Spleen (tissue), 11 donors: ENCODE results near the gene FAM234A. TPM values are rescaled to one million over a fixed set of nuclear protein-coding genes. Genes with fewer than 3 reads are reported as not detected.
"Not testable (repeated sequence)": the region's sequence is repeated elsewhere in the genome, so short reads cannot be mapped to it uniquely, and the experiment has no call there.

Source experiments
- DNase-seq: peaks from one replicate; pipeline ENCODE4 v3.0.0-alpha.2; 2020
- H3K27ac ChIP-seq, 8 donors: fragments of 200-600 bp; sonication (generic) in 7 of 8; 1 replicate in 4 of 8; 2 replicates in 4 of 8; pipeline versions ENCODE4 v1.5.0 to v1.8.0; 2016 to 2021; ENCODE audit warnings: inconsistent platforms in 4 of 8, mild to moderate bottlenecking in 4 of 8, moderate library complexity in 1 of 8
- H3K27me3 ChIP-seq, 7 donors: fragments of 200-600 bp; sonication (generic) in 6 of 7; replicated peaks in 1 of 7; 1 replicate in 4 of 7; 2 replicates in 3 of 7; pipeline versions ENCODE4 v1.5.0 to v1.8.0; 2016 to 2021; ENCODE audit warnings: inconsistent platforms in 3 of 7, mild to moderate bottlenecking in 1 of 7
- H3K36me3 ChIP-seq, 6 donors: fragments of 200-600 bp; sonication (generic) in 5 of 6; 1 replicate in 4 of 6; 2 replicates in 2 of 6; pipeline versions ENCODE4 v1.5.0 to v1.8.0; 2016 to 2021; ENCODE audit warnings: inconsistent platforms in 2 of 6
- H3K4me1 ChIP-seq, 6 donors: fragments of 200-600 bp; sonication (generic) in 5 of 6; 1 replicate in 3 of 6; 2 replicates in 3 of 6; pipeline versions ENCODE4 v1.5.0 to v1.8.0; 2016 to 2021; ENCODE audit warnings: inconsistent platforms in 3 of 6
- H3K4me3 ChIP-seq, 8 donors: fragments of 200-600 bp; sonication (generic) in 7 of 8; 1 replicate in 4 of 8; 2 replicates in 4 of 8; pipeline versions ENCODE4 v1.5.0 to v1.8.0; 2016 to 2021; ENCODE audit warnings: inconsistent platforms in 4 of 8, mild to moderate bottlenecking in 4 of 8, moderate library complexity in 2 of 8
- H3K9me3 ChIP-seq, 8 donors: fragments of 200-600 bp; sonication (generic) in 7 of 8; 1 replicate in 4 of 8; 2 replicates in 4 of 8; pipeline versions ENCODE4 v1.5.0 to v1.8.0; 2016 to 2021; ENCODE audit warnings: inconsistent platforms in 4 of 8
- CTCF ChIP-seq, 11 experiments: fragments of 200-600 bp in 7 of 11; fragments of 450-650 bp in 4 of 11; sonication (generic) in 4 of 11; IDR thresholded peaks in 8 of 11; conservative IDR thresholded peaks in 3 of 11; 1 replicate in 7 of 11; 2 replicates in 4 of 11; pipeline versions ENCODE4 v1.4.0 to v1.8.0; 2016 to 2021; ENCODE audit warnings: antibody characterized with exemption in 11 of 11, inconsistent platforms in 4 of 11, mild to moderate bottlenecking in 1 of 11
- POLR2A ChIP-seq, 3 donors: fragments of 450-650 bp; IDR thresholded peaks; one replicate each; pipeline ENCODE4 v1.5.1; 2017; ENCODE audit warnings: antibody characterized with exemption in 3 of 3, mild to moderate bottlenecking in 1 of 3
- POLR2AphosphoS5 ChIP-seq, 3 donors: sonication (generic); formaldehyde crosslinking; IDR thresholded peaks; one replicate each; pipeline ENCODE4 v1.5.1; 2017; ENCODE audit warnings: antibody characterized with exemption in 3 of 3
- WGBS, 5 donors: extraction: QIAGEN DNeasy Blood & Tissue Kit in 3 of 5; methylation state at CpG; one replicate each; pipeline versions ENCODE4 v1.1.5 to v1.1.7; 2013 to 2018; 5-methylcytosine and 5-hydroxymethylcytosine counted together
- intact Hi-C: fragments of 100-400 bp; cut with DNase I; formaldehyde crosslinking; loops from one replicate; pipeline ENCODE4 v1.15.0; 2023; ENCODE audit warnings: low total_unique reads
- polyA plus RNA-seq, 3 donors: library from polyadenylated mRNA; stranded (reverse); fragments of 200-250 nt; gene quantifications; one replicate each; pipeline ENCODE4 v1.2.1, GENCODE V29; 2013
- total RNA-seq, 7 donors: library from RNA; depleted of rRNA in 3 of 7; stranded (reverse); fragments of >200 nt in 3 of 7; fragmentation: NEBNext Ultra II Directional in 4 of 7; extraction: Animal tissue kit (Norgen Biotek cat#: 25700) in 4 of 7; gene quantifications; one replicate each; pipeline versions ENCODE4 v1.1.0 to v1.2.1, GENCODE V29; 2016 to 2021
- donor health status: healthy with polysubstance abuse.
- donor health status: DM: no; HTN: no; CAD: no; lungs with moderate emphysema.
- donor health status: DM: no; HTN: no; CAD: no.
- donor health status: Bipolar disorder and iron deficiency.
- donor health status: healthy.
- donor health status: DM: no; HTN: no; CAD: no.
- donor health status: DM: yes; HTN: yes; CAD: no.

Gene FAM234A
- total and polyA plus RNA-seq, 10 donors, result 13.0 to 63.1 (median 39.7) TPM

- no peak for TF ChIP-seq POLR2AphosphoS5 (IDR thresholded peaks at IDR 0.05)
- TF ChIP-seq POLR2A (IDR thresholded peaks at IDR 0.05), result no peak
- TF ChIP-seq CTCF (IDR thresholded peaks at IDR 0.05 in 8 of 11, conservative IDR thresholded peaks at IDR 0.05 in 3 of 11), result no peak
- H3K36me3 ChIP-seq, result peaks cover 4 to 30% (median 26%) of the 10 kb centered on the region in 6 donors
- peak overlapping the region in 6 of 8 donors; percentile 55 to 87 (median 78) for H3K4me3 ChIP-seq
- DNase-seq, result no peak
- H3K9me3 ChIP-seq, result no peaks in the 10 kb centered on the region
- WGBS, 5 donors, result 83 to 86% (median 83%) methylated on average over 22 of the region's 22 CpGs
- intact Hi-C loops, result loop anchor here (10.0 kb wide), 1 partner anchor 125 kb away; the partner anchor contains the start of gene AXIN1
- H3K27me3 ChIP-seq, result no peaks in the 10 kb centered on the region
- H3K4me1 ChIP-seq, result peaks cover 10 to 46% (median 35%) of the 10 kb centered on the region in 6 donors
- H3K27ac ChIP-seq, result peak overlapping the region in 7 of 8 donors; percentile 92 to 99 (median 97)
Observed at GRCh38 chr16:229731-230281, 4.8 kb upstream of the FAM234A start.

DNA sequence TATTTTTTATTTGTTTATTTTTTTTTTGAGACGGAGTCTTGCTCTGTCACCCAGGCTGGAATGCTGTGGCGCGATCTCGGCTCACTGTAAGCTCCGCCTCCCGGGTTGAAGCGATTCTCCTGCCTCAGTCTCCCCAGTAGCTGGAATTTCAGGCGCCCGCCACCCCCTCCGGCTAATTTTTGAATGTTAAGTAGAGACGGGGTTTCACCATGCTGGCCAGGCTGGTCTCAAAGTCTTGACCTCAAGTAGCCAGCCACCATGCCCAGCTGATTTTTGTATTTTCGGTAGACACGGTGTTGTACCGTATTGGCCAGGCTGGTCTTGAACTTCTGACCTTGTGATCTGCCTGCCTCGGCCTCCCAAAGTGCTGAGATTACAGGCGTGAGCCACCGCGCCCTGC is 4.3 kb upstream of the FAM234A start:
- H3K27ac ChIP-seq, H3K4me3 ChIP-seq, DNase-seq, H3K9me3 ChIP-seq, H3K27me3 ChIP-seq: not testable (repeated sequence)
- peaks cover 4 to 25% (median 21%) of the 10 kb centered on the region in 6 donors for H3K36me3 ChIP-seq
- peaks cover 10 to 50% (median 39%) of the 10 kb centered on the region in 6 donors for H3K4me1 ChIP-seq
- WGBS, 5 donors, result 93 to 95% (median 94%) methylated on average over 18 of the region's 18 CpGs
- intact Hi-C loops, result loop anchor here (10.0 kb wide), 1 partner anchor 124 kb away; the partner anchor contains the start of gene AXIN1

DNA sequence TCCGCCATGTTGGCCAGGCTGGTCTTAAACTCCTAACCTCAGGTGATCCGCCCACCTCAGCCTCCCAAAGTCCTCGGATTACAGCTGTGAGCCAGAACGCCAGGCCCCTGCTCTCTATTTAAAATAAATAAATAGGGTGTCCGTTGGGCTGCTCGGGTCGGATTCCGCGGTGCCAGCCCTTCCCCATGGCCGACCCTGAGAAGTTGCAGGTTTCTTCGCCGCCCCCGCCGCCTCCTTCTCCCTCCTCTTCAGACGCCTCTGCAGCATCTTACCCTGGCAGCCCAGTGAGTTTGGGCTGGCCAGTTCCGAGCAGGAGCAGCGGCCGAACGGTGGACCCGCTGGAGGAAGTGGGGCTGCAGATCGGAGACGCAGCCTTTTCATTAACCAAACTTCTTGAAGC is 3.7 kb upstream of the FAM234A start:
- no peak for TF ChIP-seq CTCF (IDR thresholded peaks at IDR 0.05 in 8 of 11, conservative IDR thresholded peaks at IDR 0.05 in 3 of 11)
- no peak for TF ChIP-seq POLR2A (IDR thresholded peaks at IDR 0.05)
- TF ChIP-seq POLR2AphosphoS5 (IDR thresholded peaks at IDR 0.05), result no peak
- Histone ChIP-seq H3K9me3 (no peaks in the 10 kb centered on the region), H3K27me3 (no peaks in the 10 kb centered on the region), H3K4me1 (peaks cover 13 to 56% (median 44%) of the 10 kb centered on the region in 6 donors), H3K36me3 (peaks cover 4 to 19% (median 16%) of the 10 kb centered on the region in 6 donors), H3K4me3 (no peak overlapping the region), H3K27ac (no peak overlapping the region)
- WGBS, 5 donors, result 86 to 93% (median 88%) methylated on average over 22 of the region's 22 CpGs
- peak; percentile 76 for DNase-seq
- intact Hi-C loops, result loop anchor here (10.0 kb wide), 1 partner anchor 124 kb away; the partner anchor contains the start of gene AXIN1

DNA sequence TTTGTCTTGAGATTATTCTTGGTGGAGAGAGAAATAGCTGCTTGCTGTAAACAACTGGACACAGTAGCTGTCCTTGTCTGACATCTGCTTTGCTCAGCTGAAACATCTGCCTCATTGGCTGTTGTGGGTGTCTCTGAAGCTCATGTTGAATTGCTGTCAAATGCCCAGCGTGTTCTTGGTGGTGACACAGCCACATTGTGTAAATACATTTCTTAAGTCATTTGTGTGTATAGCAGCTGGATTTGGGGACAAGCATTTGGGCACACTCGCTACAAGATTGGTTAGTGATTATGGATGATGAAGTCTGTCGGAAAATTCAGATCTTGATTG is 5.3 kb downstream of the FAM234A start:
- intact Hi-C loops, result loop anchor here (10.0 kb wide), 1 partner anchor 115 kb away; the partner anchor contains the start of gene AXIN1
- Histone ChIP-seq H3K9me3 (no peaks in the 10 kb centered on the region), H3K36me3 (peaks cover 0 to 4% (median 0%) of the 10 kb centered on the region in 6 donors), H3K4me3 (no peak overlapping the region), H3K27me3 (no peaks in the 10 kb centered on the region), H3K27ac (peak overlapping the region in 4 of 8 donors; percentile 22 to 46 (median 28)), H3K4me1 (peaks cover 0 to 63% (median 25%) of the 10 kb centered on the region in 6 donors)
- no peak for DNase-seq
- TF ChIP-seq POLR2AphosphoS5 (IDR thresholded peaks at IDR 0.05) (no peak), POLR2A (IDR thresholded peaks at IDR 0.05) (no peak), CTCF (IDR thresholded peaks at IDR 0.05 in 8 of 11, conservative IDR thresholded peaks at IDR 0.05 in 3 of 11) (no peak)
- 81 to 93% (median 88%) methylated on average over 3 of the region's 3 CpGs for WGBS, 5 donors
